GM20000 (cell line): ENCODE measurements around the gene HPSE2.

Experiments used
- DNase-seq: peaks from one replicate; pipeline ENCODE4 v3.0.0; 2012; ENCODE audit warnings: low spot score
- TF ChIP-seq, protein P1 (sequence below): IDR thresholded peaks from 2 replicates; pipeline ENCODE4 v1.5.1; 2012; ENCODE audit warnings: mild to moderate bottlenecking, control low read depth; ENCODE audit errors: extremely low read depth, missing control alignments

The HPSE2 gene

GRCh38 chr10:98628206-98628605, 607.4 kb downstream of the HPSE2 start:
- TF ChIP-seq, protein P1, sequence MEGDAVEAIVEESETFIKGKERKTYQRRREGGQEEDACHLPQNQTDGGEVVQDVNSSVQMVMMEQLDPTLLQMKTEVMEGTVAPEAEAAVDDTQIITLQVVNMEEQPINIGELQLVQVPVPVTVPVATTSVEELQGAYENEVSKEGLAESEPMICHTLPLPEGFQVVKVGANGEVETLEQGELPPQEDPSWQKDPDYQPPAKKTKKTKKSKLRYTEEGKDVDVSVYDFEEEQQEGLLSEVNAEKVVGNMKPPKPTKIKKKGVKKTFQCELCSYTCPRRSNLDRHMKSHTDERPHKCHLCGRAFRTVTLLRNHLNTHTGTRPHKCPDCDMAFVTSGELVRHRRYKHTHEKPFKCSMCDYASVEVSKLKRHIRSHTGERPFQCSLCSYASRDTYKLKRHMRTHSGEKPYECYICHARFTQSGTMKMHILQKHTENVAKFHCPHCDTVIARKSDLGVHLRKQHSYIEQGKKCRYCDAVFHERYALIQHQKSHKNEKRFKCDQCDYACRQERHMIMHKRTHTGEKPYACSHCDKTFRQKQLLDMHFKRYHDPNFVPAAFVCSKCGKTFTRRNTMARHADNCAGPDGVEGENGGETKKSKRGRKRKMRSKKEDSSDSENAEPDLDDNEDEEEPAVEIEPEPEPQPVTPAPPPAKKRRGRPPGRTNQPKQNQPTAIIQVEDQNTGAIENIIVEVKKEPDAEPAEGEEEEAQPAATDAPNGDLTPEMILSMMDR, result no peak
- no peak for DNase-seq

- DNase-seq, result no peak
- TF ChIP-seq, protein P1, result no peak
These were observed 607.9 kb downstream of the HPSE2 start for GRCh38 chr10:98627711-98628110.

DNA sequence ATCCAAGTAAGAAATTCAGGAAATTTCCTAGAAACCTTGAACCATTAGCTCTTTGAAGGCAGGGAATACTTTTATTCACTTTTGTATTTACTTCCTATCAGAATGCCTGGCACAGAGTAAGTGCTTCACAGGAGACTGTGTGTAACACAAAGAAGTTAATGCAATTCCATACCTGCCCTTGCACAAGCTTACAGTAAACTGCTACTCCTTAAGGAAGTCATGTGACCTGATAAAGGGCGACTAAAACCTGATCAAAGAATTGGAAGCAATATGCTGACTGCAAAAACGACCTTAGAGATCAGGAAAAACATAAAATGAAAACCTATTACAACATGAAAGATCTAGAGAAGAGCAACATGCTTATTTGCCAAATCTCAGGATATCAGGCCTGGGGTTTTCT, 610.7 kb downstream of the HPSE2 start:
- TF ChIP-seq, protein P1, result no peak
- no peak for DNase-seq

GRCh38 chr10:98623176-98623575, 612.5 kb downstream of the HPSE2 start:
- no peak for DNase-seq
- TF ChIP-seq, protein P1, result no peak

GRCh38 chr10:98621630-98622029, 614.0 kb downstream of the HPSE2 start:
- no peak for DNase-seq
- TF ChIP-seq, protein P1, result no peak

DNA sequence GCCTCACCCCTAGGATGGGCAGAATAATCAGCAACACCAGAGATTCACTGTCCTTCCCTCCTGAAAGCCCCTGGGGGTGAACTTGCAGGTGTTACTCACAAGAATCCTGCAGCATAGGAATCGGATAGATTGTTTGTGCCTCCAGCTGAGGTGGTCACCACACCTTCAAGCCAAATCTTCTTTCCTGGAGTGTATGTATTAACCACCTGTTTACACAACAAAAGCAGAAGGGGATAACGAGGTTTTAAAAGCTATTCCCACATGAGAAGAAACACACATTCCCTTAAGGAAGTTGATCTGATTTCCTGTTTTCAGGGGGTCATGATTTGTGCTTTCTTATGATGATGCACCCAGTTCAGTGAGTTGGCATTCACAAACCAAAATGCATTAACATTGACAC, 615.1 kb downstream of the HPSE2 start:
- TF ChIP-seq, protein P1, result no peak
- DNase-seq, result no peak

DNA sequence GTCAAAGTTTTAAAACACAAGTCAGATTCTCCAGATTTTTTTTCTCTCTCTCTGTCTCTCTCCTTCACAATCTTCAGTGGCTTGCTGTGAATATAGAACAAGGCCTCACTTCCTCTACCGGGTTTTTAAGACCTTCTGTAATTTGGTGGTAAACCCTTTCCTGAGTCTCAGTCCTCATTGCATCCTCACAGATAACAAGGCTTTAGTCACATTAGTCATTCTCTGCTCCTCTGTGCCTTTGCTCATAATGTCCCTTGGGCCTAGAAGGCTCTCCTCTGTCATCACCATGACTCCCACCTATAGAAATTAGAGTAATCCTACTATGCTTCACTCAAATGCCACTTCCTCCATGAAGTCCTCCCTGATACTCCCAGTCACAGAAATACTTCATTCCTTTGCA, 616.2 kb downstream of the HPSE2 start:
- peak; percentile 17 for DNase-seq
- TF ChIP-seq, protein P1, result no peak
